Stromal cell of bone marrow (primary cell): ENCODE results near the gene C11orf24.
"Not testable (repeated sequence)": the region's sequence is repeated elsewhere in the genome, so short reads cannot be mapped to it uniquely, and the experiment has no call there.

Experiments
- DNase-seq: peaks from one replicate; pipeline ENCODE4 v3.0.0-alpha.2; 2012; ENCODE audit warnings: low read depth

C11orf24 gene

DNA sequence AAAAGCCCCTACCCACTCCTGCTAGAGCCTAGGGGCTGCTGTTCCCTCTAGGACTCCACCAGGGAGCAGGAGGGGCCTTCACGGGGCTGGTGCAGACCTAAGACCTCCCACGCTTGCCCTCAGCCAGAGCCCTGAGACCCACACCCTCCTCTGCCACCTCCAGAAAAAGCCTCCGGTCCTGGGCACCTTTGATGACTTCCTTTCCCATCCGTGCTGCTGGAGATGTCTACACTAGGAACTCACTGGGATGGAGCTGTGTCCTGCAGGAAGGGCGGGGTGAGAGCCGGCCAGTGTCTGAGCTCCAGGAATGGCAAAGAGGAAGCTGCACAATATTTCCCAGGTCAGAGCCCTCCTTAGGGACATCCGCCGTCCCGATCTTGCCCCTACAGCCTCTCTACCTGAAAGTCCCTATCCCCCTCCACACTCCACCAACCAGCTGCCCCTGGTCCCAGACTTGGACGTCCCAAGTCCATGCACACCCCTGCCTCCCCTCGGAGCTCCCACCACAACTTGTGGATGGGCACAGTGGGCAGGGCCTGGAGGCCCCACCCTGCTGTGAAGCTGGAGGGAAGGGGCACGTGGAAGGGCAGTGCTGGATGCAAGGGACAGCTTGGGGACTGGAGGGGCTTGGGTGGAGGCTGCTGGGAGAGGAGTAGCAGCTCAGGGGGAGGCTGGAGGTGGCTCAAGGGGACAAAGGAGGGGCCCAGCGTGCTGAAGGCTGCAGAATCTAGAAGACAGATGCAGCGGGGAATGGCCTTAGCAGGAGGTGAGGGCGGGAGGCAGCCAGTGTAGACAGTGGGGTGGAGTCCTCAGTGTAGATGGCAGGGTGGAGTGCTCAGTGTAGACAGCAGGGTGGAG, 27.1 kb upstream of the C11orf24 start:
- no peak for DNase-seq

DNA sequence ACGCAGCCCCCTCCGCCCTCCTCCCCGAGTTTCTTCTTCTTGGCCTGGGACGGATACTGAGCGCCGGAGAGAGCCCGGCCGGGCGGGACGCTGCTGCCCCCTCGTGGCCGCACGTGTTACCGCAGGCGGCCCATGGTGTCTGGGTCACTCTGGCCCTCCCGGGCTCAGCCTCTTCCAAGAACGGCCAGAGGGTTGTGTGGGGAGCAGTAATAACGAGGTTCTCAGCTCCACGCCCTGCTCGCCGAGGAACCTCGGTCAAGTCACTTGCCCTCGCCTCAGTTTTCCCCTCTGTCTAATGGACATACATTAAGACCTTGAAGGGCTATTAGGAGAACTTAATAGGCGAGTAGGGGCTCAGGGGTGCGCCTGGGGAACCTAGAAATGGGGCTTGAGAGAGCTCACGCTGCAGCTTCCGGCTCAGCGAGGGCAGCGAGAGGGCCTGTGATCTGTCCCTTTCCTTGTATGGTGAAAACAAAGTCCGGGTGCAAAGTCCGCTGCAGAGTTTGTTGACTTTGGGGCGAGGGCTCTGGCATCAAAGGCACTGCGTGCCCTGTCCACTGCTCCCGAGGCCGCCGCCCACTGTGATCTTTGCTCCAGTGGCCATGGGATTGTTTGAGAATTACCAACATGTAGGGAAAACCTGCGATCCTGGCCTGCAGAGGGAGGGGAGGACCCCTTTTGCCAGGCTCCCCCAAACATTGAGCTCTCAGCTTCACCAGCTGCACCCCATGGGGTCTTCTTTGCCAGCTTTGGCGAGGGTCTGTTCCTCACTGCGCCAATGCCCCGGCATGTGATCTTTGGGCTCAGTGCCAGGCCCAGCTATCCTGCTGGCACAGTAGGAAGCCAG, 26.3 kb upstream of the C11orf24 start:
- peak; percentile 41 for DNase-seq

DNA sequence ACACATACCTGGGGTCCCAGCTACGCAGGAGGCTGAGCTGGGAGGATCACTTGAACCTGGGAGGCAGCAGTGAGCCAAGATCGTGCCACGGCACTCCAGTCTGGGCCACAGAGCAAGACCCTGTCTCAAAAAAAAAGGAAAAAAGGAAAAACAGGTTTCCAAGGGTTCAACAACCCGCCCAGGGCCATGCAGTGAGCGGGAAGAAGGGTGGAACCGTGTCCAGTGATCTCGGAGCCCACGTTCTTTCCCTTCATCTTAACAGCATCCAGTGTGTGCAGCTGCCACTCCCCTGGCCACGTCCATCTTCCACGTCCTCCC, 25.7 kb upstream of the C11orf24 start:
- no peak for DNase-seq

GRCh38 chr11:68297052-68297378, 25.2 kb upstream of the C11orf24 start:
- no peak for DNase-seq

DNA sequence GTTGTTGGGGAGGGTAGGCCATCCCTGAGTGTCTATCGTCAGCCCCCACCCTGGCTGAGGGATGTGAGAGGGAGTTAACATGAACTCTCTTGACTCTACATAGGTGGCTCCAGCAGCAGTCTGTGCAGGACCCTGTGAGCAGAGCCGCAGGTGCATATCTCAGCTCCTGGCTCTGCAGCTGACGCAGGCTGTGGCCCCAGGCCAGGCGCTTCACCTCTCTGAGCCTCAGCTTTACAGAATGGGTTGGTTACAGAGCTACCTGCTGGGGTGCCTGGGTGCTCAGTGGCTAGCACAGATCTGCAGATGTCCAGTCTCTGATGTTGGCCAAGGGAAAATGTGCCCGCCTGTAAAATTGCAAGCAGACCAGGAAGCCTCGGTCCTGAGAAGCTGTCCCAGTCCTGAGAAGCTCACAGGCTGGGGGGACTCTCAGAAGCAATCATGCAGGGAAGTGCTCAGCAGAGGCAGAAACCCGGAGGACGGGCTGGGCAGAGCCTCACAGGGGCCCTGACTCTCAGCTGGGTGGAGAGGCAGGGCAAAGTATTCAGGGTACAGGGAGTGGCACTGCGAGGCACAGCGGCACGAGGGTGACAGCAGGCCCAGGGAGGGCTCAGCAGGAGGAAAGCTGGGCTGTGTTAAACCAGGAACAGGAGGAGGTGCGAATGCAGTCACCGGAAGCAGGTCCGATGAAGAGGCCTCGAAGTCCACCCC, 24.7 kb upstream of the C11orf24 start:
- DNase-seq = no peak

- DNase-seq = no peak
These were observed 24.2 kb upstream of the C11orf24 start for GRCh38 chr11:68295940-68296339.

DNA sequence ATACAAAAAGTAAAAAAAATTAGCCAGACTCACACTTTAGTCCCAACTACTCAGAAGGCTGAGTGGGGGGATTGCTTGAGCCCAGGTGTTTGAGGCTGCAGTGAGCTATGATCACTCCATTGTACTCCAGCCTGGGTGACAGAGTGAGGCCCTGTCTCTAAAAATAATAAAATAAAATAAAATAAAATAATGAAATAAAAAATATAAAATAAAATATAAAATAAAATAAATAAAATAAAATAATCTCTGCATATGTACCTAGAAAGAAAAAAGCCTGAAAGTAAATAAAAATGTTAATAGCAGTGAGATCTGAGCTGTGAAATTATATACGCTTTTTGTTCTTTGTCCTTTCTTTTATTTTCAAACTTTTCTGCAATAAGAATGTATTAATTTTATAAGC, 23.5 kb upstream of the C11orf24 start:
- DNase-seq = no peak

DNA sequence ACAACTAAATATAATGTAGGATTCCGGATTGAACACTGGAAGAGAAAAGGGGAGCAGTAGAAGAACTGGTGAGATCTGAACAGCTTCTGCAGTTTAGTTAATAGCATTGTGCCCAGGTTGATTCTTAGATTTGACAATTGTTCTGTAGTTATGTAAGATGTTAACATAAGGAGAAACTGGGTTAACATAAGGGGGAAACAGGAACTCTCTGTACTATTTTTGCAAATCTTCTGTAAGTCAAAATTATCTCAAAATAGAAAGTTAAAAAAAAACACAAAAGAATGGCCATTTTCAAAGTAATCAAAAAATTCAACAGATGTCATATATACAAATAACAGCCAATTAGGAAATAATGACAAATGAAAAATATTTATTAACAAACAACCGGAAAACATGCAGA, 21.9 kb upstream of the C11orf24 start:
- no peak for DNase-seq

- no peak for DNase-seq
These were observed 17.7 kb upstream of the C11orf24 start for GRCh38 chr11:68289456-68289855.

- no peak for DNase-seq
These were observed 15.6 kb upstream of the C11orf24 start for GRCh38 chr11:68287419-68287818.

- DNase-seq = not testable (repeated sequence)
These were observed 12.8 kb upstream of the C11orf24 start for GRCh38 chr11:68284588-68284987.

DNA sequence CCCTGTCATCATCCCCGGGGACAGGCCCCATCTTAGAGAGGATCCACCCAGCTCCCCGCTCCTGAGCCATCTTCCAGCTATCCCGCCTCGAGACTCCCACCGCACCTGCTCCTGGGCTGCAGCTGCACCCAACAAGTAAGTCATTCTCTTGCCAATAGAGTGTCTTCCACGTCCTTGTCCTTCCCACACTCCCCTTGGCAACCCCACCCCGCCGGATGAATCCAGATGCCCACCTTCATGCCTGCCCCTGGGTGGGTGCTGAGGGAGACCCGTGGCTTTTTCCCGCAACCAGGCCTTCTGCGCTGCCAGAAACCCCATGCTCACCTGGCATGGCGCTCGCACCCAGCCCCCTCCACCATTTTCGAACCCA, 11.1 kb upstream of the C11orf24 start:
- no peak for DNase-seq

DNA sequence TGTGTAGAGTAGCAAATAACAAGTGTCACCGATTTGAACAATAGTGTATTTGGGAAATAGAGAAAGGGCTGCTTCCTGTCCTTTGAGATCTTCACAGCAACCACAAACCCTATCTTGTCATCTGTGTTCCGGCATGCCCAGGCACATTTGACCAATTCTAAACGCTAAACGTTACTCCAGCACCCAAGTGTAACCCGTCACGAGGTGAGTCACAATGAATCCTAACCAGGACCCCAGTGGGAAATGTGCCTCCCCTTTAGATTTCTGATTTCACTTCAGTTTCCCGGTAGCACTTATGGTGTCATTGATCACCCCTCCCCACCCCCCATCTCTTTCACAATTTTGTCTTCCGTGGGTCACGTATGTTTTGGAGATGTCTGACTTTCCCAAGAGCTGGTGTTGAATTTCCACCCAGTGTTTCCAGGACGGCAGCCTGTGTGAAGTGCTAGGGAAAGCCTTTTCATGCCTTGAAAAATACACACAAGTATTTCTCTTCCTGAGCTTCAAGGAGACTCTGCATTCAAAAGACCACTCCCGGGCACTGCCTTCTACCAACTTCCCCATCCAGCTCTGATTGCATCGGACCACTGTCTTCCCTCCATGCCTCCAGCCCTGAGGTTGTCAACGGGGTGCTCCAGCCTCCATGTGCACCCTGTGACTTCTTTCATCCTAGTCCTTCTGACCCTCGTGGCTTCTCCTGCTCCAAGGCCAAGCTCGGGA, 10.5 kb upstream of the C11orf24 start:
- no peak for DNase-seq

DNA sequence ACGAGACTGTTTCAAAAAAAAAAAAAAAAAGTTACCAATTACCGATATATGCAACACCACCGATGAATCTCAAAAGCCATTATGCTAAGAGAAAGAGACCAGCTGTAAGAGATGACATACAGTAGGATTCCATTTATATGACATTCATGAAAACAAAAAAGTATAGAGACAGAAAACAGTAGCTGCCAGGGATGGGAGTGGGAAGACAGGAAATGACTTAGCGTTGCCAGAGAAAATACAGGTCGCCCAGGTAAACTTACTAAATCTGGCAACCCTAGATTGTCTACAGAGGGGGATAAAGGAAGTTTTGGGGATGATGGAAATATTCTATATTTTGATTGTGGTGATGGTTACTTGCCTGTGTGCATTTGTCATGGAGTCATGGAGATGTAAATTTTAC, 7.9 kb upstream of the C11orf24 start:
- DNase-seq = no peak

GRCh38 chr11:68276861-68277260, 5.1 kb upstream of the C11orf24 start:
- DNase-seq = no peak

DNA sequence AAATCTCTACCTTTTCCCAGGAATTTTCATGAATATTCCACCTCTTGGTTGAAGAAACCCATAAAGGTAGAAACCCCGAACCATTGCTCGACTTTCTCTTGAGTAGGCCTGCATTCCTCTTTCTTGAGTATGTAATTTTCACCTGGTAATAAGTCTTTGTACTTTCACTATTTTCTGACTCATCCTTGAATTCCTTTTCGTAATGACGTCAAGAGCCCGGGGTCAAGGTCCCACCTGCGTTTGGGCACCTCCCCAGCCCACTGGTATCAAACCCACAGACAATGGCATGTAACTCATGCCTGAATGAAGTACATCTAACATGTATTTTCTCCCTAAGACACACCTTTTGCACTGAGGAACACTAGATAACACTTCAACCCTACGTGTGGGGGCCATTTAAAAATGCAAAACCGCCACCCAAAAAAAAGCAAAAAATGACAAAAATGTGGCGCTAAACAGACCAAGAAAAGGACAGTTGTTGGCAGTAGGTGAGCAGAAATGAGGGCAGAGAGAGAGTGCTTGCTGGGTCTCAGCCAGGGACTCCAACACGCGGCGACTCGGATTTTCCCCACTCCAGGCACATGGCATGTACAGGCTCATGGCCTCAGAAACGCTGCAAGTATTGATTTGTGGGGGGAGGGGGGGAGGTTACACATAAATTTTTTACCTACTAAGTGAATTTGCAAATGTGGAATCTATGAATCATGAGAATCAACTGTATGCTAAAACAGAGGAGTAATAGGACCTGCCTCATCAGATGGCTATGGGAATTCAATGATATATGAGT, 4.1 kb upstream of the C11orf24 start:
- no peak for DNase-seq

GRCh38 chr11:68274306-68274705, 2.5 kb upstream of the C11orf24 start:
- DNase-seq = no peak

GRCh38 chr11:68273026-68273738, 1.4 kb upstream of the C11orf24 start:
- DNase-seq = no peak

DNA sequence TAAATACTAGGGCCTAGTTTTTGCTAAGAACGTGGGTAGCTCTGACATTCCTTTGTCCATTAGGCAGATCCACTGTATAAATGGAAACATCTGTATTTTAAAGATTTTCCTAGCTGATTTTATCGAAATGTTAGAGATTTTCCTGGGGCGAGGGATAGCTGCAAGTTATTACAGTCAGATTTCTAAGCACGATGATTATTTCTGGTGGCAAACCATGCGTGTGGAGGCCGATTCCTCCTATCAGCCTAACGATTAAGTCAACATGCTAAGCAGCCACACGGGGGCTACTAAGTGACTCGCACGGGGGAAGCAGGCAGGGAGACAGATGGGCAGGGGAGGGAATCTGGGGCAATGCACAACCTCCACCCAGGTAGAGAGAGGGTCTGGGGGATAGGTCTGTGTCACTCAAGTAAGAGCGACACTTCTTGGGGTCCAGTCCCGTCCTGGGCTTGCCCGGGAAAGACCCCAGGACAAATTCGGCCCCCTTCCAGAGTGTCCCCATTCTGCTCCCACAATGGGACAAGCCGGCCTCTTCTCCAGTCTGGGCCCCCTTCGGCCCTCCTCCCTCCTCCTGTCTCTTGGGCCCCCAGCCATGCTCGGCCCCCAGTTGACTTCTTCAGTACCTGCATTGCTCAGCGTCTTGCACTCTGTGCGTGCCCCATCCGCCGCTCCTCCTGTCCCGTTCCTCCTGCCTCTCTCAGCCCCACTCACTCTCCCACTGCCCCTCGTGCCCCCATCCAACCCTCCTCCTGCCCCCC, 571 bp downstream of the C11orf24 start:
- peak; percentile 63 for DNase-seq
